Urothelium cell line (cell line): ENCODE results near the gene FXN.

ENCODE experiments used
- DNase-seq: peaks from one replicate; pipeline ENCODE4 v3.0.0; 2011; ENCODE audit warnings: low spot score, mixed read lengths
- FAIRE-seq: peaks from 2 replicates; lab custom pipeline; 2011; peaks lifted over from hg19 to GRCh38; lab: Jason Lieb, UNC

Gene FXN

GRCh38 chr9:69062195-69062594 is 26.6 kb downstream of the FXN start:
- FAIRE-seq (no peak), DNase-seq (no peak)

GRCh38 chr9:69063839-69064238 is 28.3 kb downstream of the FXN start:
- no peak for DNase-seq
- FAIRE-seq: no peak

DNA sequence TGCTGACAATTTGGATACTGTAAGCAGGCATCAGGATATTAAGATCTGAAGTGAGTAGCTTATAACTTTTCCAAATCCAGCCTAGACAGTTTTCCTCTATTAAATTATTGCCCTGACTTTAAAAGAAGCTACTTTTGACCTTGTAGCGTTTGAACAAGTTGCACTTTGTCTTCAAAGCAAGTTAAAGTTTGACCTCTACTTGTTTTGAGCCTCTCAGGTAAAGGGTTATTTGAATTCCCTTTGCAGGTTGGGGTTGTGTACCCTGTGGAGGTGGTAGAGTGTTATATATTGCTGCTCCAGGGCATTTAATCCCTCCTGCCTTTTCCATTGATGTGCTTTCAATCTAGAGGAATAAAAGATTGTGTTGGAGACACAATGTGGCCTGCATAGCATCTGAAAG is 30.1 kb downstream of the FXN start:
- DNase-seq (no peak), FAIRE-seq (no peak)

DNA sequence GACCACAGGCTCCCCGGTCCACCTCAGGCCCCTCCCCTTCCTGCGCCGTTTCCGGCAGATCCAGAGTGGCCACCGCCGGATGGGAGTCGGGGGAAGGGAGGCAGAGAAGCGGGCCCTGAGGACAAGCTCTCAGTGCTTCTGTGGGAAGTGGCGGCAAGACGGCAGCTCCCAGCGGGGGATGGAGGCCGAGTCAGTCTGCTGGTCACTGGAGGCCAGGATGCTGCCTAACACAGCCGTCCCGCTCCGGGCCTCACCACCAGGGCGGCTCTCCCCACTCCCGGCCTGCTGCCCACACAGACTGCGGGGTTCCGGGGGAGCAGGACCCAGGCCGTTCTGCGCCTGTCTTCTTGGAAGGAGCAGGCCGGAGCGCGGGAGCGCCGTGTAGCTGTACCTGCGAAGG is 31.4 kb downstream of the FXN start:
- no peak for FAIRE-seq
- DNase-seq: no peak

DNA sequence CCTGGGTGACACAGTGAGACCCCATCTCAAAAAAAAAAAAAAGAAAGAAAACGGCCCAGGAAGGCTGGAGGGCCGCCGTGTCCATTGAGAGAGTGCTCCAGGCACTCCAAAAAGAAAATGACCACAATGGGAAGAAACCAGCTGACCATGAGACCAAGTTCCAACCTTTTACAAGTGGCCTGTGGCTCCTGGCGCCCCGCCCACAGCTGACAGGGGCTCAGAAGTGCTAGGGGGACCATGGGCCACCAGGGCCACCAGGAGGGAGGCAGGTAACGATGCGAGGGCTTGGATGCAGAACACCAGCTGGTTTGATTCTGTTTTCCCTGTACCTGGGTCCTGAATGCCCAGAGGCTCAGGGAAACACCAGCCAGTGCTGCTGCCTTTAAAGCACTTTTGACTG is 34.6 kb downstream of the FXN start:
- FAIRE-seq (no peak), DNase-seq (no peak)

DNA sequence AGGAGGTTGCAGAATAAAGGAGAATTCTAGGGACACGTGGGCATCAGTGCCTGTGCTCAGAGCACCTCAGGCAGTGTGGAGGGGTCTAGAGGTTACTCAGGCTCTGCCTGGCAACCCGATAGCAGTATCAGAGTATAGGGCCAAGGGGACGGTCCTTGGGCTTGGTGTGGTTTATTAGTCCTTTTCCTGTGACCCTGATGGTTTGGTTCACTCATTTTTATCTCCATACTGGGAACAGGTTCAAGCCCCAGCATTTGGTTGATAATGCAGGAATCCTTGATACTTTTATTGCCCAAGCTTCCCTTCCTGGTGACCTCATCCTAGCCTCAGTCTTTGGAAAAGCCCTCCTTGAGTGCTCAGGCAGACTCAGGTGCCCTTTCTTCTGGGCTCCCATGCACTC is 35.5 kb downstream of the FXN start:
- no peak for FAIRE-seq
- DNase-seq: no peak

GRCh38 chr9:69073103-69073502 is 37.6 kb downstream of the FXN start:
- FAIRE-seq (no peak), DNase-seq (no peak)

- no peak for DNase-seq
- FAIRE-seq: no peak
These were observed 39.2 kb downstream of the FXN start for GRCh38 chr9:69074801-69075200.

GRCh38 chr9:69076550-69076949 is 41.0 kb downstream of the FXN start:
- DNase-seq (no peak), FAIRE-seq (no peak)

- no peak for DNase-seq
- no peak for FAIRE-seq
These were observed 42.5 kb downstream of the FXN start for GRCh38 chr9:69078069-69078468.

DNA sequence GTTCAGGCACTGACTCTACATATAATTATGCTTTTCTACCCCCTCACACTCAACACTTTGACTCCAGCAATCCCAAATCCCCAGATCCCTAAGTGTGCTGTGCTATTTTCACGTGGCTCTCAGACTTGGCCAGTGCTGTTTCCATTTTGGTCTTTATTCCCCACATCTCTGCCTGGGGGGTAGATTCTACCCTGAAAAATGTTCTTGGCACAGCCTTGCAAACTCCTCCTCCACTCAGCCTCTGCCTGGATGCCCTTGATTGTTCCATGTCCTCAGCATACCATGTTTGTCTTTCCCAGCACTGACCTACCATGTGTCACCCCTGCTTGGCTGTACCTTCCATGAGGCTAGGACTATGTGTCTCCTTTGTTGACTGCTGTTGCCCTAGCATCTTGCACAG is 43.0 kb downstream of the FXN start:
- DNase-seq: no peak
- FAIRE-seq: no peak

DNA sequence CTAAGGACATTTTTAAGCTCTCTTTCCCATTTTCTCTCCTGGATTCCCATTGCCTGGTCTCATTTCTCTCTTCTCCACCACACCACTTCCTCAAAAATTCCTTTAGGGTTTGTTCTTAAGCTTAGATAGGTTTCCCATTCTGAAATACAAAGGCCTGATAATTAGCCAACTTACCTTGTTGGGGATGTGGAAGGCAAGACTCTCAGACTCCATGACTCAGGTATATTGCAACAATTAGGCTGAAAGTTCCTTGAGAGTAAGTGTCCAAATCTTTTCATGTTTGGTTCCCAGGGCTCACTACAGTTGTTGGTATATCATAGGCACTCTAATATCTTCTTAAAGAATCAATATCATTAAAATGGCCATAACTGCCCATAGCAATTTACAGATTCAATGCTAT is 43.6 kb downstream of the FXN start:
- DNase-seq (no peak), FAIRE-seq (no peak)

GRCh38 chr9:69081261-69081660 is 45.7 kb downstream of the FXN start:
- DNase-seq (no peak), FAIRE-seq (no peak)

DNA sequence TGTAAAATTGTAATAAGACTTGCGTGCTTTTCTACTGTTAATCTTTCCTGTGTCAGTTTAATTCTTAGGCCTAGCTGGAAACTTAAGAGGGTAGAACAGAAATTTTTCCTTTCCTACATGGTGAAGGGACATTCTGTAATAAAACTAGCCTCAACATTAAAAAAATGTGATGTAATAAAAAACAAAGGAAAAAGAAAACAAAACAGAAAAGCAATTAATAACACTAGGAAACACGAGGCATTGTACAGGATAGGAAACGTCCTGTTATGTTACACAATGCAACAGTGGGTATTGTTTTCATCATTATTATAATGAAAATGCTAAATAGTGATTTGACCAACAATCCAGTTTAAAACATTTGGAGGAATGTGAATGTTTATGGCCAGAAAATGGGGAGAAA is 47.8 kb downstream of the FXN start:
- no peak for DNase-seq
- FAIRE-seq: no peak

DNA sequence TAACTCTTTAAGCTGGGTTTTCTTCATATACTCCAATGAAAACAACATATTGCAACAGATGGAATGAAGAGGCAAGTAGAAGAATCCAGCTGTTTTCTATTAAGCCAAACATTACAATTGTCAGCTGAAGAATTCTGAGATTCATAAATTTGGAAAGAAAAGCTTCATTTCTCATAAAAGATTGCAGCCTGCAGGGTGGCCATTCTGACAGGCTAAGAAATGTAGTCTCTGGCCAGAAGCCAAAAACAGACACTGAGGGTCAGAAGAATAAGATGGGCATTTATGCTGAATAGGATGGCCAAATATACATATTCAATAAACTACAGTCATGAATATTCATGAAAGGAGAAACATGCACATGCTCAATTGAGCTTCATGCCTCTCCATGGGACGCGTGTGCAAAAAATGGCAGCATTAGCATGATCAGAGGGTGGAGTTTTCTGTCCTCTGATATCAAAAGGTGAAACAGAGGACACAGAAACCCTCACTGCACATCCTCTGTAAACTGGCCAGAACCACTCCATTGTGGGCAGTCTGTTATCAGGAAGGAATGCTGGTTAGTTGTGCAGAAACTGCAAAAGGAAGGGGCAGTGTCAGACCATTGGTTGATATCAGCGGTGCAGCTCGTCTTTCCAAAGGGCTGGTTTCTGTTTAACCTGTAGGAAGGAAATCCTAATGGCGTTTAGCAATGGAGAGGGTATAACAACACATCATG is 50.2 kb downstream of the FXN start:
- no peak for FAIRE-seq
- DNase-seq: no peak

- DNase-seq (no peak), FAIRE-seq (no peak)
These were observed 50.8 kb downstream of the FXN start for GRCh38 chr9:69086312-69086711.

DNA sequence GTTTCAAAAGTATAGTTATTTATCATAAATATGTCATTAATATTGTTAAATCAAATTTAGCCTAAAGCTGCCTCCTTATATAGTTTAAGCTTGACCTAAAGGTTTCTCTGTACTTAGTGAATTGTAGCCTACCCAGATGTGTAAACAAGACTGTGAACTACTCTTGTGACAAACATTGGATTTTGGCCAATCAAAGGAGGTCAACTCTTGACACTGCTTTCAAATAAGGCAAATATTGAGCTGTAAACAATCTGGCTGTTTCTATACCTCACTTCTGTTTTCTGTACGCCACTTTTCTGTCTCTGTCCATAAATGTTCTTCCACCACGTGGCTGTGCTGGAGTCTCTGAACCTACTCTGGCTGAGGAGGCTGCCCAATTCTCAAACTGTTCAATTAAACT is 51.2 kb downstream of the FXN start:
- DNase-seq: no peak
- FAIRE-seq: no peak

DNA sequence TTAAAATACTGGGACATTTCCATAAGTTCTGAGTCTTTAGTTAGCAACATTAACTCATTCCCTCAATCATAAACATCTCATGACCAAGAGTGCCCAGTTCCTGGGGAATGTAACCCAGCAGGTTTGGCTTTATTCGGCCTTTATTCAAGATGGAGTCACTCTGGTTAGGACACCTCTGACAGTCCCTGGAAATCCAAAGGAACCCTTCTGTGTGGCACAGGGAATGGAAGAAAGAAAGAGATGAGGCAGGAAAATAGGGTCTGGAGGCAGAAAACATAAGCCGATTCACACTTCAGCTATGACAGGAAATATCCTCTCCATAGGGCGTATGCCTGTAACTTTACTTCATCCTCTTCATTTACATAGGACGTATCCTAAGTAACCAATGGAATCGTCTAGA is 53.5 kb downstream of the FXN start:
- FAIRE-seq: no peak
- no peak for DNase-seq

- FAIRE-seq (no peak), DNase-seq (no peak)
These were observed 53.9 kb downstream of the FXN start for GRCh38 chr9:69089491-69089890.

GRCh38 chr9:69090140-69090750 is 54.7 kb downstream of the FXN start:
- FAIRE-seq: no peak
- no peak for DNase-seq

DNA sequence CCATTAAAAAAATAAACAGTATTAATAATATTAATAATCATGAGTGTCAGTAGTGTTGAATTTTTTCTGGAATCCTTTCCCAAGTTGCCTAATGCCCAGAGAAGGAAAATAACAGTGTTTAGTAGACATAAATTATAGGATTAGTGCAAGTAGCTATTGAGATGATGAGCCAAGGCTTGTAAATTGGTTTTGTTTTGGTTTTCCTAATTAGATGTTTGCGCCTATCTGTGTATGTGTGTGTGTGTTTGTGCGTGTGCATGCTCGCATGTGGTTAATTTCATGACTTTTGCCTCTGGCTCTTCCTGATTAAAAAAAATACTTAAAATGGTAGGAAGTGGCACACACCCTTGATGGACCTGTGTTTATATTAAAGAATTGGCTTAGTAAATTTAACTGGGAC is 55.4 kb downstream of the FXN start:
- DNase-seq (no peak), FAIRE-seq (no peak)

- no peak for DNase-seq
- FAIRE-seq: no peak
These were observed 58.0 kb downstream of the FXN start for GRCh38 chr9:69093471-69094103.
